GM18526 (cell line): ENCODE results near the gene LDLRAD3.

Source experiments
- POLR2A ChIP-seq: IDR thresholded peaks from 3 replicates; pipeline ENCODE4 v1.6.1; 2011; ENCODE audit not compliant: insufficient read length; ENCODE audit errors: extremely low read depth

LDLRAD3 gene

DNA sequence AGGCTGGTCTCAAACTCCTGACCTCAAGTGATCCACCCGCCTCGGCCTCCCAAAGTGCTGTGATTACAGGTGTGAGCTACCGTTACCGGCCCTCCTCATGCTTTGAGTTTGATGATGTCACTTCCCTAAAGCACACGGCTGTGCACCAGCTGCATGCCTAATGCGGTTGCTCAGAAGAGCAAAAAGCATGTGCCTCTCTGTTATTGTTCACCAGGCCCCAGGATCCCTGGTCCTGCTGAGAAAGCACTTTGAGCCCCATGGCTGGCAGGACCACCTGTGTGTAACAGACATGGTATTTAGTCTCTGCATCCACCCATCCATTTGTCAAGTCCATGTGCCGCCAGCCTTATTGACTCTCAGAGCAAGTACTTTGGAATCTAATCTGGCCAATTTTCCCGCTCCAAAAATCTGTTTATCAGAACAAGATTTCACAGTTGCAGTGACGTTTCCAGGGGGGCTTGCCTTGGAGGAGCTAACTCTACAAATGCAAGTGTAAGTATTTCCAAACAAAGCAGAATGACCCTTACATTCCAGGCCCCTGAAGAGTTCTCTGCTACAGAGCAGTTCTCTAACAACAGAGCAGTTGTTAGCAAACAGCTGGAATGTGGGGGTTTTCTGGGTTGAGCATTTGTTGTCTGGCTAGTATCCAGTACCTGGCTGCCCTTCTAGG, 89.4 kb downstream of the LDLRAD3 start:
- TF ChIP-seq POLR2A: no peak

DNA sequence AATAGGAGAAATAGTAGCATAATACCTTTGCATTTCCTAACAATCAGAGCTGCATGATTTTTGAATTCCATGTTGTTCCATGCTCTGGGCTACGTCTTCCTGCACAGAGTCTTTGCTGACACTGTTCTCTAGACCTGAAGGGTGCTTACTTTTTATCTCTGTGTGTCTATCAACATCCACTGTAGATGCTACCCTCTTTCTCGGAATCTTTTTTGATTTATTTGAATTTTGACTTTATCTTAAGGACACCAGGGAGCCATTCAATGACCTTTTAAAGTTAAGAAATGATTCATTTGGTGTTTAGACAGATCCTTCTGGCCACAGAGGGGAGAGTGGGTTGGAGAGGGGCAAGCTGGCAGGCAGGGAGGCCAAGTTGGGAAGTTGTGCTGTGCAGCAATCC, 90.1 kb downstream of the LDLRAD3 start:
- TF ChIP-seq POLR2A: no peak

DNA sequence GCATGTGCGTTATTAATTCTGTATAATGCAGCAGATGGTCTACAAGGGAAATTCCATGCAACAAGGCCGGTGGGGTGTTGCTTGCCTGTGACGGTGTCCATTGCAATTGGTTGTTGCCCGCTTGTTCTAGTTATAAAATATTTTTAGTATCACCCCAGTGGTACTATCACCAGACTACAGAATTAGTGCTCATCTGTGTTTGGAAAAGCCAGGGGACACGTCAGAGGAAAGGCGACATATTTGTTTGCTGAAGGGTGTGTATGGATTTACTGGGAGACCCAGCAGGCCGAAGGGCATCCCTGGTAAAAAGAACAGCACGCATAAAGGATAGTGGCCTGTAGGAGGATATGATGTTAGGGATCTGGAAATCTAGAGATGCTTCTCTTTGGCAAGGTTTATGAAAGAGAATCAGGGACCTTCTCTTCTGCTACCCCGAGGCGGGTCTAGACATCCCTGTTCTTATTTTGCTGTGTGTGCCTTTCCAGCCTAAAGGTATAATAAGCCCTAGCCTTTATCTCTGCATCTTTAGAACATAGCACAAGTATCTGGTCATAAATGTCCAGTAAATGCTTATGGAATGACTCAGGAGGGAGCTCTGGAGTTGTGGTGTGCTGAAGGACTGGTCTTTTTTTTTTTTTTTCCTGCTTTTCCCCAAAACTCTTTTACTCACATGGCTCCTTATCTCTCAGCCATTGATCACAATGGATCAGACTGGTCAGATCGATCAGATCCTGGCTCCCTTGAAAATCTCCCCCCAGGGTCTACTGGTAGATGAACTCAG, 90.9 kb downstream of the LDLRAD3 start:
- TF ChIP-seq POLR2A: no peak

GRCh38 chr11:36035454-36035853, 91.6 kb downstream of the LDLRAD3 start:
- TF ChIP-seq POLR2A: no peak

DNA sequence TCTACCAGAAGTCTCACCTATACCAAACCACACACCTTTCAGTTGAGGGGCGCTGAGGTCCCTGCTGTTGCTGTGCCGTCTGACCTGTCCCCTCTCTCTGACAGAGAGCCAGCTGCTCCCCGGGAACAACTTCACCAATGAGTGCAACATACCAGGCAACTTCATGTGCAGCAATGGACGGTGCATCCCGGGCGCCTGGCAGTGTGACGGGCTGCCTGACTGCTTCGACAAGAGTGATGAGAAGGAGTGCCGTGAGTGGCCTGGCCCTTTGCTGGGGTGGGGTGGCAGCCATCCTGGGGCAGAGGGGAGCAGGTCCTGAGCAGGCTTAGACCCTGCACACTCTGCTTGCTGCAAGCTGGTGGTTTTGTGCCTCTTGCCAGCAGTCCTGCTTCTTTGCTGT, 92.1 kb downstream of the LDLRAD3 start:
- no peak for TF ChIP-seq POLR2A

- TF ChIP-seq POLR2A: no peak
Measured at GRCh38 chr11:36037031-36037430, 93.2 kb downstream of the LDLRAD3 start.

DNA sequence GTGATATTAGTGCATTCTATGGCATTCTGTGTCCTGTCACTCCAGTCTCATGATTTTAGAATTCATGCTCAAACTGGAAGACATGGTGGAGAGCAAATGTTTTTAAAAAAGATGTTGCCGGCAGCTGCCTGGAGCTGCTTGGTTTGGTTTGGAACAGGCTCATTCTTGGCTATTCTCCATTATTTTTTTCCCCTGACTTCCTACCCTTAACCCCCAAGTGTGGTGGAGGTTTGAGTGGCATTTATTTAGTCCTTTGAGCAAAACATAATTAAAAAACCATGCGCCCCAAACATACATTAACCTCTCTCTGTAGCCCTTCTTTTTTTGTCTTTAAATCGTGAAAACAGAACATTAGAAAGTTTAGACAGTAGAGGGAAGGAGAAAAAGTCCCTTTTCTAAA, 94.7 kb downstream of the LDLRAD3 start:
- no peak for TF ChIP-seq POLR2A

DNA sequence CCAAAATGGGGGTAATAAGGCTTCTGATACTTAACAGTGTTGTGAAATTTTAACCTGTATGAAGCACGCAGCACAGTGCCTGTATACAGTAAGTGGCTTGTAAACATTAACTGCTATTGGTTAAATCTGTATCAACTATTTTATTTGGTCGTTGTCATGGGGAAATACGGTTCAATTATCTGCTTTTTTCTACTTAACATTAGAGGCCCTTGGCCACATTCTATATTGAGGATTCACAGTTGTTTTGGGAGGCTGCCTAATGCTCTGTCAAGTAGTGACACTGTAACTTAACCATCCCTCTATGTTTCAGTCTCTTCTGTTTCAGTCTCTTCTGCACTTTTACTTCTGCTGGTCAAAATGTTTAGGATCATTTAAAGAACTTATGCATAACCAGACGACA, 95.6 kb downstream of the LDLRAD3 start:
- TF ChIP-seq POLR2A: no peak

GRCh38 chr11:36041988-36042611, 98.2 kb downstream of the LDLRAD3 start:
- no peak for TF ChIP-seq POLR2A

- no peak for TF ChIP-seq POLR2A
Measured at GRCh38 chr11:36044636-36045035, 100.8 kb downstream of the LDLRAD3 start.

- TF ChIP-seq POLR2A: no peak
Measured at GRCh38 chr11:36046932-36047331, 103.1 kb downstream of the LDLRAD3 start.

DNA sequence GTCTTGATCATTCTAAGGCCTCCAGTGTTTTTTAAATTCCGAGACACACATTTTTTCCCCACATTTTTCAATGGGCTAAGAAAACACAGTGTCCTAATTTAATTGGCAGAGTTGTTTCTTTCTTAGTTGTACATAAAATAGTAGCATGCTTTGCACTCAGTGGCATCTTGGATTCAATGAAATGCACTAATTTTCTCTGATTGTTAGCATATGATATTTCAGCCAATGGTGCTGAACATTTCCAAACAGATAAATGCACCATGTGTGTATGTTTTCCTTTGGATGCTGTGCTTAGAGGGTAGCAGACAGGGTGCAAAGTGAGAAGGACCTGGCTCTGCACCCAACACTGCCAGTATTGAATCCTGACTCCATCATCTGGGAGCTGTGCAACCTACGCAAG, 103.5 kb downstream of the LDLRAD3 start:
- no peak for TF ChIP-seq POLR2A

DNA sequence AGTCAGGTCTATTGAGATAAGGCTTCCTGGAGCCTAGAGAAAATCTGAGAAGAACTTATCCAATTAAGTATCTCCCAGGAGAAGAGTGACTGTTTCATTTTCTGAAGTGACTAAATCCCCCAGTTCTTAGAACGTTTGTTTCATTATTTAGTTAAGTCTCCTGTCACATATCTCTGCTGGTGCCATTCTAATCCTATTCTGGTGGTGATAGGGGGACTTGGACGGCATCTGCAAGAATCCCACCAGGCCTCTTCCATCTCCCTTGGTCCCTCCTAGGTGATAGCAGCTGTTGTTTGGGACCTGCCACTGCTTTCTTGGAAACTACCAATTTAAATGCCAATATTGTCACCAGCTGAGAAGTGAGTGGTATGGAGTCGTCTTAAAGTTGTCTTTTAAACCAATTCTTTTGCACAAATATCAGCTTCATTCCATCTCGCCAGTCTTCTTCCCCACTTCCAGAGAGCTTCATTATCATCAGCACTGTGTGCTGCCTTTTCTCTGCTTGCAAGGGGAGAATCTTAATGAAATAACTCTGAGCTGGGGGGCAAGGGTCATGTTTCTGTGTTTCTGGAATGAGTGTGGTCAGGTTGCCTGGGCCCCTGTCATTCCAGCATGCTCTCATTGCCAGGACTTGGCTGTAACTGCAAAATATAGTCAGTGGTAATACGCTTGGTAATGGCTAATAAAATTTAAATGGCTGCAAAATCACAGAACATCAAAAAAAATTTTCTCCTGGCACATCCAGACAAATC, 104.8 kb downstream of the LDLRAD3 start:
- no peak for TF ChIP-seq POLR2A

GRCh38 chr11:36051235-36052144, 107.6 kb downstream of the LDLRAD3 start:
- no peak for TF ChIP-seq POLR2A
